ENCODE data around the gene ACTR6. TPM values are rescaled to one million over a fixed set of nuclear protein-coding genes. Genes with fewer than 3 reads are reported as not detected.

ACTR6 gene
- total and polyA plus RNA-seq, 4 donors = 12.0 to 25.2 (median 17.5) TPM

DNA sequence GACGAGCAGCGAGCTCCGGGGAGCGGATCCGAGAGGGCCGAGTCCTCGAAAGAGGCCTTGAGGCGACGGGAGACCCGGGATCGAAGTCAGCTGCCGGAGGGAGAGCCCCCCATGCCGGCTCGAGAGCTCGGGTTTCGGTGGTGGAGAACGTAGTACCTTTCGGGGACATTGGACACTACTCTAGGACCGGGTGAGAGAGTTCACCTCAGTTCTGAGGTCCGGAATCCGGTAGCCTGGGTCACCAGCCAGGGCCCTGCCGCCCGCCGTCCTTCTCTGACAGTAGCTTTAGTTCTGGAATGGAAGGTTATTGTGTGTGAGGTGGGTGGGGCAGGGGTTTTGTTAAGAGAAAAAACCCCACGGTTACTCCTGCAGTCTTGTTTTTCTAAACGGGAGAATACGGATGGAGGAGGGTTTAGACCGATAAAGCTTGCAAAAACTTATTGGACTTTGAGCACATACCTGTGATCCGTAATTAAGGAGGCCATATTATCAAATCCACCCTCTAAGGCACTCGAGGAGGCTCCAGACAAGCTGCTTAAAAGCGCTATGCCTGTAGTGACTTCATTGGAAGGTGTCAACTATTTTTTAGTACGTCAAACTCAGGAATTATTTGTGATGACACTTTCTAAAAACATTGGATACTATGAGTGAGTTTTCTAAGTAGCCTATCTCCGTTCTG lies 67.1 kb downstream of the ACTR6 start:
- H3K9me3 ChIP-seq (ENCODE audit: control insufficient read depth in 4 of 4, insufficient read depth in 3 of 4, low read length in 3 of 4) = no peaks in the 10 kb centered on the region
- peaks cover 0 to 25% (median 9%) of the 10 kb centered on the region in 5 donors for H3K4me1 ChIP-seq (ENCODE audit: control insufficient read depth in 5 of 5, insufficient read depth in 5 of 5, low read length in 5 of 5)
- 1 to 2% methylated on average over 33 of the region's 33 CpGs for WGBS, 2 donors
- ATAC-seq (ENCODE audit: insufficient read depth, low FRiP score) (peak; percentile 4), DNase-seq (peak in 2 of 3 donors; percentile 47 to 62)
- H3K9ac ChIP-seq (ENCODE audit: insufficient read depth in 1 of 2, low read length in 2 of 2) = peak overlapping the region; percentile 94 to 98
- peak overlapping the region; percentile 97 to 98 for H3K27ac ChIP-seq (ENCODE audit: low read depth in 1 of 2, low read length in 1 of 2)
- TF ChIP-seq CTCF (IDR thresholded peaks at IDR 0.05; ENCODE audit: control extremely low read depth, extremely low read depth) = no peak
- peak overlapping the region; percentile 79 for H3K4me3 ChIP-seq
- no peaks in the 10 kb centered on the region for H3K36me3 ChIP-seq (ENCODE audit: control insufficient read depth in 4 of 4, insufficient read depth in 4 of 4, low read length in 4 of 4)
- H3K27me3 ChIP-seq (ENCODE audit: control insufficient read depth in 3 of 3, insufficient read depth in 3 of 3, low read length in 2 of 3) = no peaks in the 10 kb centered on the region

- WGBS, 2 donors = 28 to 45% methylated on average over 5 of the region's 5 CpGs
- no peak for TF ChIP-seq CTCF (IDR thresholded peaks at IDR 0.05; ENCODE audit: control extremely low read depth, extremely low read depth)
- DNase-seq (peak in 2 of 3 donors; percentile 3 to 14), ATAC-seq (ENCODE audit: insufficient read depth, low FRiP score) (no peak)
- H3K27me3 ChIP-seq (ENCODE audit: control insufficient read depth in 3 of 3, insufficient read depth in 3 of 3, low read length in 2 of 3) = no peaks in the 10 kb centered on the region
- H3K36me3 ChIP-seq (ENCODE audit: control insufficient read depth in 4 of 4, insufficient read depth in 4 of 4, low read length in 4 of 4) = no peaks in the 10 kb centered on the region
- peaks cover 0 to 25% (median 12%) of the 10 kb centered on the region in 5 donors for H3K4me1 ChIP-seq (ENCODE audit: control insufficient read depth in 5 of 5, insufficient read depth in 5 of 5, low read length in 5 of 5)
- no peaks in the 10 kb centered on the region for H3K9me3 ChIP-seq (ENCODE audit: control insufficient read depth in 4 of 4, insufficient read depth in 3 of 4, low read length in 3 of 4)
- H3K9ac ChIP-seq (ENCODE audit: insufficient read depth in 1 of 2, low read length in 2 of 2) = peak overlapping the region; percentile 17 to 94
- H3K27ac ChIP-seq (ENCODE audit: low read depth in 1 of 2, low read length in 1 of 2) = peak overlapping the region in 1 of 2 donors; percentile 45
- H3K4me3 ChIP-seq = no peak overlapping the region
Observed at GRCh38 chr12:100268835-100269564, 68.4 kb downstream of the ACTR6 start.

GRCh38 chr12:100273782-100274181 lies 73.2 kb downstream of the ACTR6 start:
- H3K36me3 ChIP-seq (ENCODE audit: control insufficient read depth in 4 of 4, insufficient read depth in 4 of 4, low read length in 4 of 4) = peaks cover 0 to 2% (median 0%) of the 10 kb centered on the region in 4 donors
- no peak for TF ChIP-seq CTCF (IDR thresholded peaks at IDR 0.05; ENCODE audit: control extremely low read depth, extremely low read depth)
- H3K9ac ChIP-seq (ENCODE audit: insufficient read depth in 1 of 2, low read length in 2 of 2) = no peak overlapping the region
- H3K4me1 ChIP-seq (ENCODE audit: control insufficient read depth in 5 of 5, insufficient read depth in 5 of 5, low read length in 5 of 5) = peaks cover 0 to 15% (median 11%) of the 10 kb centered on the region in 5 donors
- no peak for ATAC-seq (ENCODE audit: insufficient read depth, low FRiP score)
- H3K9me3 ChIP-seq (ENCODE audit: control insufficient read depth in 4 of 4, insufficient read depth in 3 of 4, low read length in 3 of 4) = no peaks in the 10 kb centered on the region
- DNase-seq = no peak
- no peaks in the 10 kb centered on the region for H3K27me3 ChIP-seq (ENCODE audit: control insufficient read depth in 3 of 3, insufficient read depth in 3 of 3, low read length in 2 of 3)
- no peak overlapping the region for H3K27ac ChIP-seq (ENCODE audit: low read depth in 1 of 2, low read length in 1 of 2)
- H3K4me3 ChIP-seq = no peak overlapping the region
- WGBS, 2 donors = 84 to 85% methylated on average over 4 of the region's 4 CpGs

Small RNAs within 50 kb of the gene (small RNA-seq; reads per million reads assigned to genes)
- gene MIR1827 (ENCODE audit: low replicate concordance) (not detected), gene RF00019 (ENCODE audit: low replicate concordance) (not detected), gene RN7SL176P (ENCODE audit: low replicate concordance) (not detected)

Other genes starting within 250 kb of the ACTR6 start
- gene ANKS1B, start 215.9 kb upstream of the ACTR6 start, total RNA-seq = 10 to 100 TPM in 1 of 2 donors, 1 to 10 TPM in 1; 6.2 to 10.3 TPM
- gene ANKS1B, start 215.9 kb upstream of the ACTR6 start, polyA plus RNA-seq = 1 to 10 TPM in 1 of 2 donors, under 1 TPM in 1; 0.32 to 1.2 TPM
- gene BLTP3B, start 57.9 kb upstream of the ACTR6 start, total RNA-seq = 10 to 100 TPM; 26.6 to 55.1 TPM
- gene BLTP3B, start 57.9 kb upstream of the ACTR6 start, polyA plus RNA-seq = 10 to 100 TPM in 1 of 2 donors, 1 to 10 TPM in 1; 5.0 to 10.4 TPM
- 1 to 10 TPM; 1.6 to 6.2 TPM for gene DEPDC4, start 66.3 kb downstream of the ACTR6 start, total RNA-seq
- under 1 TPM; 0.54 to 0.77 TPM for gene DEPDC4, start 66.3 kb downstream of the ACTR6 start, polyA plus RNA-seq
- 100 to 1,000 TPM in 1 of 2 donors, 10 to 100 TPM in 1; 34.2 to 148 TPM for gene SCYL2, start 66.4 kb downstream of the ACTR6 start, total RNA-seq
- gene SCYL2, start 66.4 kb downstream of the ACTR6 start, polyA plus RNA-seq = 10 to 100 TPM; 13.9 to 15.6 TPM
- gene SLC17A8, start 156.3 kb downstream of the ACTR6 start, total RNA-seq = 10 to 100 TPM in 1 of 2 donors, under 1 TPM in 1; 0.43 to 14.8 TPM
- gene SLC17A8, start 156.3 kb downstream of the ACTR6 start, polyA plus RNA-seq = under 1 TPM; 0.02 to 0.06 TPM

Data from lung (tissue), 13 donors.